ENCODE results near the gene KLK11. TPM values are rescaled to one million over a fixed set of nuclear protein-coding genes. Genes with fewer than 3 reads are reported as not detected.

Gene KLK11
- total RNA-seq, 1 experiment from 2014 or later: not detected

- no peak overlapping the region for H3K4me3 ChIP-seq (ENCODE audit: low read depth in 2 of 2, low read length in 2 of 2)
- CTCF ChIA-PET: no interaction called here
- intact Hi-C loops (cut with micrococcal nuclease; ENCODE audit: unreplicated experiment): no loop called here
- DNase-seq (ENCODE audit: low read depth, low spot score): no peak
- ATAC-seq: no peak
- no peaks in the 10 kb centered on the region for H3K9me3 ChIP-seq (ENCODE audit: control insufficient read depth, insufficient read depth, low read depth, low read length)
- H3K27ac ChIP-seq (ENCODE audit: low read length): no peak overlapping the region
- H3K27me3 ChIP-seq (ENCODE audit: control insufficient read depth, insufficient read depth, low read length): no peaks in the 10 kb centered on the region; the same call in 1 of the 2 replicates
- in situ Hi-C loops (cut with HindIII; ENCODE audit: low pct_unique_long_range_greater_than_20kb, low sequenced_read_pairs): no loop called here
- H3K4me1 ChIP-seq (ENCODE audit: control insufficient read depth, insufficient read depth, low read length): no peaks in the 10 kb centered on the region
- H3K36me3 ChIP-seq (ENCODE audit: control insufficient read depth, insufficient read depth, low read length): no peaks in the 10 kb centered on the region
- BruUV-seq (replicated peaks): no TSS peak
- no peak for TF ChIP-seq SIN3A (IDR thresholded peaks at IDR 0.05; ENCODE audit: borderline replicate concordance, insufficient read depth, low read depth, low read length)
- no peak for TF ChIP-seq POLR2AphosphoS5 (IDR thresholded peaks at IDR 0.05; ENCODE audit: low read depth, low read length)
- TF ChIP-seq, protein P1, sequence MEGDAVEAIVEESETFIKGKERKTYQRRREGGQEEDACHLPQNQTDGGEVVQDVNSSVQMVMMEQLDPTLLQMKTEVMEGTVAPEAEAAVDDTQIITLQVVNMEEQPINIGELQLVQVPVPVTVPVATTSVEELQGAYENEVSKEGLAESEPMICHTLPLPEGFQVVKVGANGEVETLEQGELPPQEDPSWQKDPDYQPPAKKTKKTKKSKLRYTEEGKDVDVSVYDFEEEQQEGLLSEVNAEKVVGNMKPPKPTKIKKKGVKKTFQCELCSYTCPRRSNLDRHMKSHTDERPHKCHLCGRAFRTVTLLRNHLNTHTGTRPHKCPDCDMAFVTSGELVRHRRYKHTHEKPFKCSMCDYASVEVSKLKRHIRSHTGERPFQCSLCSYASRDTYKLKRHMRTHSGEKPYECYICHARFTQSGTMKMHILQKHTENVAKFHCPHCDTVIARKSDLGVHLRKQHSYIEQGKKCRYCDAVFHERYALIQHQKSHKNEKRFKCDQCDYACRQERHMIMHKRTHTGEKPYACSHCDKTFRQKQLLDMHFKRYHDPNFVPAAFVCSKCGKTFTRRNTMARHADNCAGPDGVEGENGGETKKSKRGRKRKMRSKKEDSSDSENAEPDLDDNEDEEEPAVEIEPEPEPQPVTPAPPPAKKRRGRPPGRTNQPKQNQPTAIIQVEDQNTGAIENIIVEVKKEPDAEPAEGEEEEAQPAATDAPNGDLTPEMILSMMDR (IDR thresholded peaks at IDR 0.05): no peak
- TF ChIP-seq TCF7L2 (IDR thresholded peaks at IDR 0.05; ENCODE audit: low read depth, low read length): no peak
- TF ChIP-seq, protein P2, sequence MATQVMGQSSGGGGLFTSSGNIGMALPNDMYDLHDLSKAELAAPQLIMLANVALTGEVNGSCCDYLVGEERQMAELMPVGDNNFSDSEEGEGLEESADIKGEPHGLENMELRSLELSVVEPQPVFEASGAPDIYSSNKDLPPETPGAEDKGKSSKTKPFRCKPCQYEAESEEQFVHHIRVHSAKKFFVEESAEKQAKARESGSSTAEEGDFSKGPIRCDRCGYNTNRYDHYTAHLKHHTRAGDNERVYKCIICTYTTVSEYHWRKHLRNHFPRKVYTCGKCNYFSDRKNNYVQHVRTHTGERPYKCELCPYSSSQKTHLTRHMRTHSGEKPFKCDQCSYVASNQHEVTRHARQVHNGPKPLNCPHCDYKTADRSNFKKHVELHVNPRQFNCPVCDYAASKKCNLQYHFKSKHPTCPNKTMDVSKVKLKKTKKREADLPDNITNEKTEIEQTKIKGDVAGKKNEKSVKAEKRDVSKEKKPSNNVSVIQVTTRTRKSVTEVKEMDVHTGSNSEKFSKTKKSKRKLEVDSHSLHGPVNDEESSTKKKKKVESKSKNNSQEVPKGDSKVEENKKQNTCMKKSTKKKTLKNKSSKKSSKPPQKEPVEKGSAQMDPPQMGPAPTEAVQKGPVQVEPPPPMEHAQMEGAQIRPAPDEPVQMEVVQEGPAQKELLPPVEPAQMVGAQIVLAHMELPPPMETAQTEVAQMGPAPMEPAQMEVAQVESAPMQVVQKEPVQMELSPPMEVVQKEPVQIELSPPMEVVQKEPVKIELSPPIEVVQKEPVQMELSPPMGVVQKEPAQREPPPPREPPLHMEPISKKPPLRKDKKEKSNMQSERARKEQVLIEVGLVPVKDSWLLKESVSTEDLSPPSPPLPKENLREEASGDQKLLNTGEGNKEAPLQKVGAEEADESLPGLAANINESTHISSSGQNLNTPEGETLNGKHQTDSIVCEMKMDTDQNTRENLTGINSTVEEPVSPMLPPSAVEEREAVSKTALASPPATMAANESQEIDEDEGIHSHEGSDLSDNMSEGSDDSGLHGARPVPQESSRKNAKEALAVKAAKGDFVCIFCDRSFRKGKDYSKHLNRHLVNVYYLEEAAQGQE (IDR thresholded peaks at IDR 0.05; ENCODE audit: insufficient read depth in 1 of 2, low read depth in 2 of 2, low read length in 1 of 2): no peak
- POLR2A ChIA-PET: no interaction called here
Observed at GRCh38 chr19:50977626-50978025, 48.8 kb downstream of the KLK11 start.

GRCh38 chr19:50975766-50976165 is 50.6 kb downstream of the KLK11 start:
- no peak for TF ChIP-seq TCF7L2 (IDR thresholded peaks at IDR 0.05; ENCODE audit: low read depth, low read length)
- no peak for TF ChIP-seq POLR2AphosphoS5 (IDR thresholded peaks at IDR 0.05; ENCODE audit: low read depth, low read length)
- no peak for TF ChIP-seq SIN3A (IDR thresholded peaks at IDR 0.05; ENCODE audit: borderline replicate concordance, insufficient read depth, low read depth, low read length)
- TF ChIP-seq, protein P1 (IDR thresholded peaks at IDR 0.05): no peak
- TF ChIP-seq, protein P2 (IDR thresholded peaks at IDR 0.05; ENCODE audit: insufficient read depth in 1 of 2, low read depth in 2 of 2, low read length in 1 of 2): no peak
- Histone ChIP-seq H3K4me1 (ENCODE audit: control insufficient read depth, insufficient read depth, low read length) (no peaks in the 10 kb centered on the region), H3K27me3 (ENCODE audit: control insufficient read depth, insufficient read depth, low read length) (no peaks in the 10 kb centered on the region; the same call in 1 of the 2 replicates), H3K9me3 (ENCODE audit: control insufficient read depth, insufficient read depth, low read depth, low read length) (no peaks in the 10 kb centered on the region), H3K27ac (ENCODE audit: low read length) (no peak overlapping the region), H3K4me3 (ENCODE audit: low read depth in 2 of 2, low read length in 2 of 2) (no peak overlapping the region), H3K36me3 (ENCODE audit: control insufficient read depth, insufficient read depth, low read length) (no peaks in the 10 kb centered on the region)
- in situ Hi-C loops (cut with HindIII; ENCODE audit: low pct_unique_long_range_greater_than_20kb, low sequenced_read_pairs): no loop called here
- ChIA-PET POLR2A (no interaction called here), CTCF (no interaction called here)
- no TSS peak for BruUV-seq (replicated peaks)
- DNase-seq (ENCODE audit: low read depth, low spot score) (no peak), ATAC-seq (no peak)
- intact Hi-C loops (cut with micrococcal nuclease; ENCODE audit: unreplicated experiment): no loop called here

Measured in Panc1 (cell line).